GM12875 (cell line): ENCODE data around the gene DFFB.

ENCODE experiments used
- H3K4me3 ChIP-seq: one replicate; pipeline ENCODE4 v1.5.1; 2011; ENCODE audit warnings: low read depth, low read length, control low read depth
- TF ChIP-seq, protein P1 (sequence below): IDR thresholded peaks from 2 replicates; pipeline ENCODE4 v1.5.1; 2011; ENCODE audit warnings: low read depth, mild to moderate bottlenecking, control low read depth, inconsistent platforms, low read length, moderate library complexity, borderline replicate concordance; ENCODE audit not compliant: insufficient read depth

Gene DFFB

DNA sequence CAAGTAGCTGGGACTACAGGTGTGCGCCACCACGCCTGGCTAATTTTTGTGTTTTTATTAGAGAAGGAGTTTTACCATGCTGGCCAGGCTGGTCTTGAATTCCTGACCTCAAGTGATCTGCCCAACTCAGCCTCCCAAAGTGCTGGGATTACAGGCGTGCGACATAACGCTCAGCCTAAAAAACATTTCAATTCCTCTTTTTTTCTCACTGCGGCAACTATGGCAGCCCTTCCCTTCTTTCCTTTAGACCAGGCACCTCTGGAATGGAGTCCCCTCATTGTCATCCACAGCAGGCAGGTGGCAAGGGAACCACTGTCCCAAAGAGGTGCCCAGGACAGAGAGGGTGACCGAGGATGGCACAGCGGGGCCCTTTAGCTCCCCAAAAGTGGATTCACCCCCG, 14.4 kb upstream of the DFFB start:
- H3K4me3 ChIP-seq = no peak overlapping the region
- TF ChIP-seq, protein P1, sequence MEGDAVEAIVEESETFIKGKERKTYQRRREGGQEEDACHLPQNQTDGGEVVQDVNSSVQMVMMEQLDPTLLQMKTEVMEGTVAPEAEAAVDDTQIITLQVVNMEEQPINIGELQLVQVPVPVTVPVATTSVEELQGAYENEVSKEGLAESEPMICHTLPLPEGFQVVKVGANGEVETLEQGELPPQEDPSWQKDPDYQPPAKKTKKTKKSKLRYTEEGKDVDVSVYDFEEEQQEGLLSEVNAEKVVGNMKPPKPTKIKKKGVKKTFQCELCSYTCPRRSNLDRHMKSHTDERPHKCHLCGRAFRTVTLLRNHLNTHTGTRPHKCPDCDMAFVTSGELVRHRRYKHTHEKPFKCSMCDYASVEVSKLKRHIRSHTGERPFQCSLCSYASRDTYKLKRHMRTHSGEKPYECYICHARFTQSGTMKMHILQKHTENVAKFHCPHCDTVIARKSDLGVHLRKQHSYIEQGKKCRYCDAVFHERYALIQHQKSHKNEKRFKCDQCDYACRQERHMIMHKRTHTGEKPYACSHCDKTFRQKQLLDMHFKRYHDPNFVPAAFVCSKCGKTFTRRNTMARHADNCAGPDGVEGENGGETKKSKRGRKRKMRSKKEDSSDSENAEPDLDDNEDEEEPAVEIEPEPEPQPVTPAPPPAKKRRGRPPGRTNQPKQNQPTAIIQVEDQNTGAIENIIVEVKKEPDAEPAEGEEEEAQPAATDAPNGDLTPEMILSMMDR = no peak

DNA sequence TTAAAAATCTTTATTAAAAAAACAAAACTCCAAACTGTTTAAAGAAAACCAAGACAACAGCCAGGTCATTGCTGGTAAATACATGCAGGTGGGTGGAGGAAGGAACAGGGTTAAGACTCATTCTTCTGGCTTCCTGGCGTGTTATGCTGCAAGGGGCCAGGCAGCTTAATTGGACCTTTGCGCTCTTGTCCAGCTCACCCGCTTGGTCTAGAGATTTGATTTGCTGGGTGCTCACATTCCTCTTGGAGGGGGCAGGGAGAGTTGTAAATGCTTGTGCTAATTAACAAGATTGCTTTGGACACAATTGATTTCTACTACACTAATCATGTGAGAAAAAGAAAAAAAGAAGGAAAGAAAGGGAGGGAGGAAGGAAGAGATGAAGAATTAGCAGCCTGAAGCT, 10.7 kb upstream of the DFFB start:
- TF ChIP-seq, protein P1 = no peak

DNA sequence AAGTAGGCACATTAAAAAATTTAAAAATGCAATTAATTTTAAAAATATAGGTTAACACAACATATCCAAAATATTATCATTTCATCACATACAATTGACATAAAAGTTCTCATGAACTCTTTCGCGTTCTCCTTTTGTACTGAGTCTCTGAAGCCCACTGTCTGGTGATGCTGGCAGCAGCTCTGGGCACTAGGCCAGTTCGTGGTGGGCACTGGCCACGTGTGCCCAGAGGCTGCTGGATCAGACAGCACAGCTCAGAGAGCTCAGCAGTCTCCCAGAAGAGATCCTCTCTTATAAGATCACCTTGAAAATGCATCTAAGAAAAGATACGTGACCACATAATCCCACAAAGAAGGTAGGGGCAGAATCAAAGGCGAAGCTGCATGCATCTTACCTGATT, 10.2 kb upstream of the DFFB start:
- no peak overlapping the region for H3K4me3 ChIP-seq
- TF ChIP-seq, protein P1 = no peak

More for the DNA sequence above, 10.7 kb upstream of the DFFB start:
- H3K4me3 ChIP-seq = no peak overlapping the region

DNA sequence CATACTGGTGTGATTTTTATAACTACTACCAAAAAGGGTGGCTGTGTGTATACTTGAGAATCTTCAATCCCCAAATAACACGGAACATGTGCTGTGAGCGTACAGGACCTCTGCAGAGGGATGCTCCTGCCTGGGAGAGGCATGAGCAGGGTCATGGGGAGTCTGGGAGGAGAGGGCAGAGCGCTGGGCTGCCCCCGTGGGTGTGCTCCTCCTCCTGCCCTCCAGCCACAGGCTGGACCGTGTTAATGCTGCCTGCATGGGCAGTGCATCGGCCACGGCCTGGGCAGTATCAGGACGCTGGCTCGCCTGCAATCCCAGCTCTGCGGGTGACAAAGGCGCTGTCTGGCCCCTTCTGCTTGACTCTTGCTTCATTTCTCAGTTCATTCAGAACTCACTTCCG, 6.4 kb upstream of the DFFB start:
- TF ChIP-seq, protein P1 = no peak
- no peak overlapping the region for H3K4me3 ChIP-seq

DNA sequence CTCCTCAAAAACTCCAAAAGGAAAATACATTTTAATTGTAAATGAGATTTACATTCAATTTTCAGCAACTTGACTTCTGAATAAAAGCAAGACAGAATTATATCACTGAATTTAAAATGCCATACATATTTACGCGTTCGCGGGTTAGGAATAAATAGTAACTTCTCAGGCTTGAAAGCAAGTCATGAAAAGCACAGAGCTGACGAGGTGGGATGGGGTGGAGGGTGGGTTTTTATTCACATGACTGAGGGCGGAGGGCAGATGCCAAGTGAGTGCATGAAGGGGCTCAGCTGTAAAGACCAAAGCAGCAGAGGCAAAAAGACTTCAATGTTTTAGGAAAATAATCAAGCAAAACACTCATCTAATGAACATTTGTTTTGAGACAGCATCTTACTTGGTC, 6.0 kb upstream of the DFFB start:
- TF ChIP-seq, protein P1 = no peak
- no peak overlapping the region for H3K4me3 ChIP-seq

DNA sequence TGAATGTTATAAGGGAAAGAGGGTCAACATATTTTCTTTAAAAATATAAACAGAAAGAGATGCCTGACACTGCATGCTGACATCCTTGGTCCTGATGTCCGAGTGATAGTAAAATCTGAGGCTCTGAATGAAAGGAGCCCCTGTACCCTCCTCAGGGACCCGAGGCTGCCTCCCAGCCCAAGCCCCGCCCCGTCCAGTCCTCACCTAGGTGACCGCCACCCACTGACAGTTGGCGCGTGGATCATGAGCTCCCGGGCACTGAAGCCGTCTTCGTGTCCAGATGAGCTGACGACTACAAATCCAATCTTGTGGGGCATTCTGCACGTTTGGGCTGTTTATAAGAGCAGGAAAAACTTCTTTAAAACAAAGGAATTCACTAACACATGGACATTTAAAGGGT, 5.2 kb upstream of the DFFB start:
- TF ChIP-seq, protein P1 = no peak

DNA sequence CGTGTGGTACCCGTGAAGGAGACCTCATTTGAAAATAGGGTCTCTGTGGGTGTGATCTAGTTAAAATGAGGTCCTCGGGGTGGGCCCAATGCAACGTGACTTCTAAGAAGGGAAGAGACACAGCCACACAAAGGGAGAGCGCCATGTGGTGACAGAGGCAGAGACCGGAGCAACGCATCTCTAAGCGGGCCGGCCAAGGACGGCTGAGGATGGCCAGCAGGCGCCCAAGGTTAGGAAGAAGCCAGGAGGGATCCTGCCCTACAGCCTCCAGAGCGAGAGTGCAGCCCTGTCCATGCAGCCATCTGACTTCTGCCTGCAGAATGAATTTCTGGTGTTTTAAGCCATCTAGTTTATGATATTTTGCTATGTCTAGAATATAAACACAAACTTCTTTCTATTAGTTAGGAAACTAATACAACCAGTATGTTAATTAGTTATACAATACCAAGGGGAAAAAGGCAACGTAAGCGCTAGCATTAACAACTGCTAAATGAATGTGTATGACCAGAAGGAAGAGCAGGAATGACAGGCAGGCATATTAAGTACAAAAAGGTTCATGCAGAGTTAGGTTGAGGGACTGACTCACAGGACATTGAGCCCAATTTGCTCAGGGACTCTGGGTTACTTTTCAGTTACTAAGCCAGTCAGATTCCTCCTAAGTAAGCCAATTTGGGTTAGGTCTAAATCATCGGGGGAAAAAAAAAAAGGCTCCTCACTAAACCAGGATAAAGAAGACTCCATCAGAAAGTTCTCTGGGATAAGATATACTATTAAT, 4.4 kb upstream of the DFFB start:
- TF ChIP-seq, protein P1 = no peak
- no peak overlapping the region for H3K4me3 ChIP-seq

More for the DNA sequence above, 5.2 kb upstream of the DFFB start:
- no peak overlapping the region for H3K4me3 ChIP-seq
